ENCODE data around the gene NCEH1.

Gene NCEH1

GRCh38 chr3:172581757-172582166, 129.1 kb downstream of the NCEH1 start:
- H3K27ac Mint-ChIP-seq: no peak overlapping the region
- DNase-seq: no peak
- peaks cover 8% of the 10 kb centered on the region for H3K9me3 Mint-ChIP-seq
- H3K4me1 Mint-ChIP-seq: no peaks in the 10 kb centered on the region
- no peak overlapping the region for H3K4me3 Mint-ChIP-seq
- H3K36me3 Mint-ChIP-seq (ENCODE audit: low read depth): no peaks in the 10 kb centered on the region
- peaks cover 4% of the 10 kb centered on the region for H3K27me3 Mint-ChIP-seq (ENCODE audit: low read depth, poor library complexity)
- TF ChIP-seq CTCF (IDR thresholded peaks at IDR 0.05): no peak

GRCh38 chr3:172580680-172581401, 130.0 kb downstream of the NCEH1 start:
- Mint-ChIP-seq H3K27me3 (ENCODE audit: low read depth, poor library complexity) (peaks cover 4% of the 10 kb centered on the region), H3K9me3 (peaks cover 8% of the 10 kb centered on the region), H3K27ac (no peak overlapping the region), H3K4me1 (no peaks in the 10 kb centered on the region), H3K36me3 (ENCODE audit: low read depth) (no peaks in the 10 kb centered on the region), H3K4me3 (no peak overlapping the region)
- DNase-seq: no peak
- no peak for TF ChIP-seq CTCF (IDR thresholded peaks at IDR 0.05)

Measured in nephron progenitor cell (in vitro differentiated cells).